HG02973 (cell line): ENCODE results near the gene TIPARP.
"Not testable (repeated sequence)": the region's sequence is repeated elsewhere in the genome, so short reads cannot be mapped to it uniquely, and the experiment has no call there.

Experiments
- ATAC-seq: cut with Tn5 transposase; IDR thresholded peaks from one replicate; pipeline ENCODE4 v1.9.1; 2021; ENCODE audit warnings: moderate library complexity; ENCODE audit not compliant: unreplicated experiment

Gene TIPARP

DNA sequence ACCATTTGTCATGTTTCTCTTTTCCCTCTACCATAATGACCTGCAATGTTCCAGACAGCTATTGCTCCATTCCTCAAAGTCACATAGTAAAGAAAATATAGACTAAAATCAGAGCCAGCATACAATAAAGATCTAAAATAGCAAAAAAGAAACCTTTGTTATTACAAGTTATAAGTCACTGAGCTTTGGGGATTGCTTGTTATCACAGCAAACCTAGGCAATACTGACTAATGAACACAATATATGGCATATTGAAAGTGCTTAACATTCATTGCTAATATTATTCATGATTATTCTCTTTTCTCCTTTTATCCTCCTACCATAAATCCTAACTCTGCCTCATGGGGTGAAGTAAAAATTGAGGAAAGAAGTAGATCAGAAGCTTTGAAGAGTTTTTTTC lies 27.4 kb upstream of the TIPARP start:
- no peak for ATAC-seq

DNA sequence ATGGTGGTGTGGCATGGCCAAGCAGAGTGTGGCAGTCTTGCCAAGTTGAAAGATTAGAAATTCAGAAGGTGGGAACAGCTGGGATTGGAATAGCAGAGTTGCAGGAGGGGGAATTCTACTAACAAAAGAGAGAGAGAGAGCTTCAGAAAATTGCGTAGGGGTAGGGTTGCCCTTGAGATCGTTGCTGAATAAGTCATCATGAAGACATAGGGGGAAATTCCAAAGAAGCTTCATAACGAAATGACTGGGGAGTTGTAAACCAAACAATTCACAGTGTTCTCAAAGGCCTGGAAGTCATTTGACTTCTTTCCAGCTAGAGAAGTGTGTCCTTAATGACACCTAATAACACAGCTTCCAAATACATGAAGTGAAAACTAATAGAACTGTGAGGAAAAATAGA lies 26.3 kb upstream of the TIPARP start:
- ATAC-seq: no peak

DNA sequence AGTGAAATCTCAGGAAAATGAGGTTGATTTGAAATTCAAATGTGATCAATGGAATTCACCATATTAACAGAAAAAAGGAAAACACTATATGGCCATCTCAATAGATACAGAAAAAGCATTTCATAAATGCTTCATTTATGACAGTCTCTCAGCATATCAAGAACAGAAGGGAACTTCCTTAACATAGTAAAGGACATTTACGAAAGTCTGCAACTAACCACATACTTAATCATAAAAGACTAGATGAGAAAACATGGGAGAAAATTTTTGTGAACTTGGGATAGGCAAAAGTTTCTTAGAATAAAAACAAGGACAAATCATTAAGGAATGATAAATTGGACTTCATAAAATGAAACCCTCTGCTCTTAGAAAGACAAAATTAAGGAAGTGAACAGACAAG lies 24.7 kb upstream of the TIPARP start:
- ATAC-seq: no peak

DNA sequence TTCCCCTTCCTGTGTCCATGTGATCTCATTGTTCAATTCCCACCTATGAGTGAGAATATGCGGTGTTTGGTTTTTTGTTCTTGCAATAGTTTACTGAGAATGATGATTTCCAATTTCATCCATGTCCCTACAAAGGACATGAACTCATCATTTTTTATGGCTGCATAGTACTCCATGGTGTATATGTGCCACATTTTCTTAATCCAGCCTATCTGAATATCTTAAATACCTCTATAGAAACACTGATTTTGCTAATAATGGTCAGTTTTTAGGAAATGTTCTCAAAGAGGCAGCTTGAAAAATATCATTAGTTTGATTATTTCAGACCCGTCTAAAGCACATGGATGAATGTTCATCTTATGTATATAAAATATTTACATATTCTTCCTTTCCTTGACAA lies 21.7 kb upstream of the TIPARP start:
- ATAC-seq: not testable (repeated sequence)

DNA sequence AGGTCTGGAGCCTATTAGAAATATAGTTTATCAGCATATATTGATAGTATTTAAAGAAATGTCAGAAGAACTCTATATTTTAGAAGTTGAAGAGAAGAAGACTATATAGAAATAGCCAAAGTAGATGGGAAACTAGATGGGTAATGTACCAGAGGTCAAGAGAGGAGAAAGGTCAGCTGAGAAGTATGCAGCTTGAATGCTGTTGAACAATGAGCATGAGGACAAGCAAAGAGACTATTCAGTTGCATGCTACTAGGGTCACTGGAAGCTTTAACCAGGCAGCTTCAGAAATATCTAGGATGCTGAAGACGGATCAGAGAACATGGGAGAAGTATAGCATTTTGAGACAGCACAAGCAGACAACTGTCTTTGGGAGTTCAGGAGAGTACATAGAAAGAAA lies 19.6 kb upstream of the TIPARP start:
- no peak for ATAC-seq

DNA sequence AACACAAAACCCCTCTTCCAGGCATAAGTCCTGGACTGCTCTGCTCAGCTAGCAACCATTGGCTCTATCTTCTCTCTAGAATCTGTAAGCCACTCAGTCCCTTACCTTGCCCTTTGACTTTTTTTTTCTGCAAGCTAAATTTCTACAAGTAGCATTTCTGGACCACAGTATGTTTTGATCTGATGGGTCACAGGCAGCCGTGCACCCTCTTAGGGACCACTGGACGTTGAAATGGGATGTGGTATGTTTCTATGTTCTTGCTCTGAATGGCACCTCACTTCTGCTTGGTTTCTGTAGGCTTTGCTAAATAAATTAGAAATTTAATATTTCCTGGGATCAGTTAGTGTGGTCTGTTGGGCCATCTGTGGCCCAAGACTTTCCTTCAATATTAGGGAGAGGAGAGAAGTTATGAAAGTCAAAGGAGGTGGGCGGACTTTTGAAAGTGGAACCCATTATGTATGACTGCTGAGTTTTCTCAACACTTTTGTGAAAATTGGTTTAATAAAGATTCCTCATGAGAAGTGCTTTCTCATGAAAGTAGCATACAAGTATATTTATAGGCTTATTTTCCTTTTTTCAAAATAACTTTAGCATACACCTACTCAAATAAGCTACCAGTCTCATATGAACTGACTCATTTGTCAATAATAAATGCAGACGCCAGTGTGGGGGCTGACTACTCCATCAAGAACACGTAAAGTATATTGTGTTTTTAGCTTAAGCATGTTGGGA lies 18.4 kb upstream of the TIPARP start:
- peak; percentile 41 for ATAC-seq

DNA sequence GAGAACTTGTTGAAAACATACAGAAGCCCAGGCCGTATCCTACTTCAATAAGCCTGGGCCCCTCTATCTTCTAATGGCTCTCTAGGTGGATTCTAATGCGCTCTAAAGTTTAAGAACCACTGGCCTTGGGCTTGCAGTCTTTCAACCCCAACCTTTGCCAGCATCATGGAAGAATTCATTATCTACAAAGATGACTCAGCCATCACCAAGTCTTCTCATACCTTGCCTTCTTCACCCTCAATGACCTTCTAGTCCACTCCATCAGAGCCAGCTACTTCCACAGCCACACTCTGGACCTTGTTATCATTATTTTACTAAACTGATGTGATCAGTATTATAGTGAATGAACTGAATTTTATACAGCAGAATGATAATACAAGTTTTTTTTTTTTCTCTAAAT lies 16.9 kb upstream of the TIPARP start:
- no peak for ATAC-seq

DNA sequence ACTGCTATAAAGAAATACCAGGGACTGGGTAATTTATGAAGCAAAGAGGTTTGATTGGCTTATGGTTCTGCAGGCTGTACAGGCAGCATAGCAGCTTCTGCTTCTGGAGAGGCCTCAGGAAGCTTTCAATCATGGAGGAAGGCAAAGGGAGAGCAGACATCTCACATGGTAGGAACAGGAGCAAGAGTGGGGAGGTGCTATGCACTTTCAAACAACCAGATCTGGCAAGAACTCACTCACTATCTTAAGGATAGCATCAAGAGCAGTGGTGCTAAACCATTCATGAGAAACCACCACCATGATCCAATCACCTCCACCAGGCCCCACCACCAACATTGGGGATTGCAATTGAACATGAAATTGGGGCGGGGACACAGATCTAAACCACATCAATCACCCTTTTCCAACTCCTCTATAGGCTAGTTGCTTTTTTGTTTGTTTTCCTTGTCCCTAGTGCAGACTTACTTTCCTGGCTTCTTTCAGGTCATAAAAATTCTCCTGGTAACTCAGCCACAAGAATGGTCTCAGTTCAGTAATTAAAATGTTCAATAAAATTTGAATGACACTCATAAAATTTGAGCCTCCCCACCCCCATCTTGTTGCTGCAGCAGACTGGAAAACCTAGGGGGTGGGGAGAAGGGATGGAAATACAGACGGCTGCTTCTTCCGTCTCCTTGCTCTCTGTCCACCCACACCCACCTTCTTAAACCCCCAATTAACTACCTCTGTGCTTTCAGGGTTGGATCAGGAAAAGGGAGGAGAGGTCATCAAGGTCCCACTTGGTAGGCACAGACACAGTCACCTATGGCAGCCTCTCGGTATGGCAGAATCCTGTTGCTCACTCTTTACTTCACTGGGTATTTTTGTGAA lies 16.3 kb upstream of the TIPARP start:
- no peak for ATAC-seq

DNA sequence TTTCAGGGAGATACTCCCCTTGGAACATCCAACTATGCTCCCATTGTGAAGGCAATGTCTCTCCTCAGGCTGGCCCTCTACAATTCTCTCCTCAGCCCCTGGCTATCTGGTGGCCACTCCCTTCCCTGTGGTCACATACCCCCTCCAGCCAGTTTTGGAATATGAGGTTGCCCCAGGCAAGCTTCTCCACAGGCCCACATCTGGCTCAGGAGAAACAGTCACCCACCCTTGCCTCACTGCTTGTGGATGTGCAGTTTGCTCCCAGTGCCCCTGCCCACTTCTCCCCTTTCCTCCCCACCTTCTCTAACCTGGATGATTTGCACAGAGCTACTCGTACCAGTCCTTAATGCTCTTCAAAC lies 15.7 kb upstream of the TIPARP start:
- ATAC-seq: no peak

DNA sequence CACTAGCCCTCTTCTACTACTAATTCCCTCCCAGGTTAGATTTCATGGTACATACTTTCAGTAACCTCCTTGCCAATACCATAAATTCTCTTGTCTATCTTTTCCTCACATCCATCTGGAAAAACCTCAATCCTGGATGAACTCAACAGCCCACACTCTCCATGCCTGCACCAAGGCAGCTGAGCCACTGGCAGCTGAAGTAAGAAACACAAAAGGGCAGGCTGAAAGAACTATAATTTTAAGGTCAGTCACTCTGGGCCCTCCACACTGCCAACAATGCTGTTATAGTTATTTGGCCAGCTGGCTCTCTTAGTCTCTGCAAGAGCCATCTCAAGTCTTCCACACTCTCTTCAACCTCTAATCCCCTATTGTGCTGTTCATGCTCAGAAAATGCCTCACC lies 15.1 kb upstream of the TIPARP start:
- ATAC-seq: no peak

DNA sequence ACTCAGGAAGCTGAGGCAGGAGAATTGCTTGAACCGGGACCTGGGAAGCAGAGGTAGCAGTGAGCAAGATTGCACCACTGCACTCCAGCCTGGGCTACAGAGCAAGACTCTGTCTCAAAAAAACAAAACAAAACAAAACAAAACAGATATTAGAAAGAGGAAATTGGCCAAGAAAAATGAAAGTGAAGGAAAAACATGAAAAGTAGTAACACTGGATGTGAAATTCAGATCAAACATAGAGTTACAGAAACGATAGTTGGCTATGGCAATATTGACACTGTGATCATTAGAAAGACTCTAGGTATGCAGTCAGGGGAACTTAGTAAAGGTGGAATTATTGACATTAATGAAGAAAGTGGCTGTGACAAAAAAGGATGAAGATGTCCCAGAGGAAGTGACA lies 13.2 kb upstream of the TIPARP start:
- no peak for ATAC-seq

DNA sequence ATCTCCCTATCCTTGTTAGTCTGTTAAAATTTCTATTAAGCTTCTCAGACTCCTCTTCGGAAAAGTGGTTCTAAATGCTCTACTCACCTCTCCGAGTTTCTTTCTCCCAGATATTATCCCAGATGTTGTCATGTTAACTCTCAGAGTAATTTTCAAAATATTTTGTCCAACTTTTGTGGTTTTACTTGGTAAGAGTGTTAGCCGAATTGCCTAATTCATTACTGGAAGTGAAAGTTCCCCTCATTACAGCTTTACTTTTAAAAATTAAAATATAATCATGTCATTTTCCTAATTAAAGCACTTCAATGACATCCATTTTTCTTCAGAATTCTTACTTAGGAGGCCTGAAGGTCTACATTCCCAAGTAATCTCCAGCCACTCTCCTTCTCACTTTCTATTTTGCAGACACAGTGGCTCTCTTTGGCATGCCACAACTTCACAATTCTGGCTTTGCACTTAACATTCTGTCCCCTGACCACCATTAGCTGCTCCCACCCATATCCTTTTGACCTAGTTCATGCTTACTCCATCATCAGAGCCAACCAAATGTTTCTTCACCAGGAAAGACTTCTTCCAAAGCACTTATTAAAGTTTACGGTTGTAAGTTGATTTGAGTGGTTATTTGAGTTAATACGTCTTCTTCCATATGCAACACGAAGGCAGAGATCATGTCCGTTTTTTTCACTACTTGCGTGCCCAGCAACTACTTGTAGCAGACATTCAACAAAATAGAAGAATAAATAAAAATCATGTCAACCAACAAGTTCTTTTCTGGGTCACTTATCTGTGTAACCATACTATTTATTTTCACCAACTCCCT lies 10.2 kb upstream of the TIPARP start:
- ATAC-seq: peak; percentile 17

DNA sequence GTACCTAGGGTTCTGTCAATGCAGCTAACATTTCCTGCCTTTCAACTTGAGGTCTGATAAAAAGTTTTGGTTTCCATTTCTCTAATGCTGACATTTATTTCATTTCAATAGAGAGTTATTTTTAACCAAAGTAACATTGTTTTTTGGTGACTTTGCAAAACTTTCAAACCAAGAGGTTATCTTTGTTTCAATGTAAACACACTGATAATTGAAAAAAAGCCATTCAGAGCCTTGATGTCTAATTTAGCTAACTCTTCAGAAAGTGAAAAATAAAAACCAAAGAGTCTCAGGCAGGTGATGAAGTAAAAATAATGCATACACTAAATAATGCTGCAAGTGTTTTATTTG lies 9.6 kb upstream of the TIPARP start:
- ATAC-seq: peak; percentile 60

DNA sequence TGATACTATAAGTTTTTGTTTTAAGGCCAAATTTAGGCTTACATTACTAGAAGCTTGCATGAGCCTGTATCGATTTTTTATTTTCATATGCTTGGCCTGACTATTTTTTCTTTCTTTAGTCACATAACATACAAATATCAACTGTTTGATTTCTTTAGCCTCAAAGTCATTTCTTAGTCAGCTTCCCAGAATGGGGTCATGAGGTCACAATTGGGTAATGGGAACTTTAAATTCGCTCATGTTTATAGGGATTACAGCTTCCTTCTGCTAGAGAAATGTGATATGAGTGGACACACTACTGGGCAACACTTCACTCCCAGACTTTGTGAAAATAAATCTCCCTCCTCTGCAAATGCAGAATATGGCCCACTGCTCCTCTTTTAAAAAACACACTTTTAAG lies 9.1 kb upstream of the TIPARP start:
- ATAC-seq: peak; percentile 9

DNA sequence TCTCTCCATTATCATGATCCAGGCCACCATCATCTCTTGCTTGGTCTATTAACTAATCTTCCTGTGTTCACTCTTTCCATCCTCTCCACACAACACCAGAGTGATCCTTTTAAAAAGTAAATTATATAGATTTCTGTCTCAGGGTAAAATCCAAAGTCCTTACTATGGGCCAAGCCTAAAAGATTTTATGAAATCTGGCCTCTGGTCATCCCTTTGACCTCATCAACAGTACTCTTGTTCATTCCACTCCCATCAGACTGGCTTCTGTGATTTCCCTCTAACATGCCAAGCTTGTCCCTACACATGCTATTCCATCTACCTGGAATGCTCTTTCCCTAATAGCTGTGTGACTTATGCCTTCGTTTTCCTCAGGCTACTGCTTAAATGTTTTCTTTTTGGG lies 8.3 kb upstream of the TIPARP start:
- no peak for ATAC-seq

DNA sequence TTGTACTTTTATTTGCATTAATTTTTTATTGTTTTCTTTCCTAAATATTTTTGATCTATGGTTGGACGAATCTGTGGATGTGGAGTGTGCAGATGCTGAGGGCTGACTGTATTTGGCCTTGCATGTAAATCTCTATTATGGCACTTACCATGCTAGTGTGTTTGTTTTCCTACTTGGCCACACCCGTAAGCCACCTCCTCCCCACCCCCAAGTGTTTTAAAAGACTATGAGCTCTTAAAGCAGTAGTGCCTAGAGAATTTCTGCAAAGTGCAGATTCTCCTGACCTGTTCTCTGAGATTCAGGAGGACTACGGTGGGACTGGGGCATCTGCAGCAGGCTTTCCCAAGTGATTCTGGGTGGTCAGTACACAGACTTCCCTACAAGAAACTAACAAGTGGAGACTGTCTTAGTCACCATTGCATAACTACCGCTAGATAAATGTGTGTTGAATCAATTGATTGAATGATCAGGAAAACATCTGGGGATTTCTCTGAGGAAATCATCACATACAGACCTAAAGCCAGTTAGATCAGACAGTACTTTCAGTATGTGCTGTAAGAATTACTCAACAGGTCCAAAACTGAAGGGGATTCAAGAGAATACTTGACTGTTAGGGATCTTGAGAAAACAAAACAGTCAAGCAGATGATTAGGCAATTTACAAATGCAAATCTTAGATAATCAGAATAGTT lies 6.2 kb upstream of the TIPARP start:
- no peak for ATAC-seq

DNA sequence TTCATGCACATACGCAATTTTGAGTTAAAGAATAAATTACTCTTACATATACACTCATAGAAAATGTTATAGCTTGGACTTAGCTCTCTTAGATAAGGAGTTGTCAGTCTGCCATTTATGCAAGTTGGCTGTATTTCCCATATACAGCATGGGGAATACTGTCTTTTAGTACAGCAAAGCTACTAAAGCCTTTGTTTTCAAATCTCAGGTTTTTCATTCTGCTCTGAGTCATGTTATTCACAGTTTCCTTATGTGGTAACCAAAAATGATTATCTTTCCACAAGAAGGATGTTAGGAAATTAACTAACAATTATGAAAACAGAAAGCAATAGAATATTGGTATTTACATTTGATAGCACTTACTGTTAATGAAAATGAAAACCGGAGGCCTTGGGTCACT lies 4.3 kb upstream of the TIPARP start:
- no peak for ATAC-seq

DNA sequence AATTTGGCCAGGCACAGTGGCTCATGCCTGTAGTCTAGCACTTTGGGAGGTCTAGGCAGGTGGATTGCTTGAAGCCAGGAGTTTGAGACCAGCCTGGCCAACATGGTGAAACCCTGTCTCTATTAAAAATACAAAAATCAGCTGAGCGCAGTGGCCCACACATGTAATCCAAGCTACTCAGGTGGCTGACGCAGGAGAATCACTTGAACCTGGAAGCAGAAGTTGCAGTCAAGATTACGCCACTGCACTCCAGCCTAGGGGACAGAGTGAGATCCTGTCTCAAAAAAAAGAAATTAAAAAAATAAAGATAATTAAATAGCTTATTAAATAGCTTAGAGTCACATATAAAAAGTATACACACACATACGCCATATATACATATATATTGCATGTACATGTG lies 3.7 kb upstream of the TIPARP start:
- ATAC-seq: no peak

DNA sequence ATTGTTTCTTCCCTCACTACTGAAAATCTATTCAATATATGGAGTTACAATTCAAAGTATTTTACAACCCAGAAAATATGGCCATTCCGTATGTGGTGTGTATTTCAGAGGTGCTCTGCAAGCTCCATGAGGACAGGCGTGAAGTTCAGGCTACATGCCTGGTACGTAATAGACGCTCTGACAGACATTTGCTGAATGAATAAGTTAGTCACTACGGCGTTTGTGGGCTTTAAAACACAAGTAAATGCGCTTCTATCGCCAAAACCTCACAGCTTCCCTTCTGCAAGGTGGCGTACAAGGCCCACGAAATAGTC lies 701 bp upstream of the TIPARP start:
- no peak for ATAC-seq

DNA sequence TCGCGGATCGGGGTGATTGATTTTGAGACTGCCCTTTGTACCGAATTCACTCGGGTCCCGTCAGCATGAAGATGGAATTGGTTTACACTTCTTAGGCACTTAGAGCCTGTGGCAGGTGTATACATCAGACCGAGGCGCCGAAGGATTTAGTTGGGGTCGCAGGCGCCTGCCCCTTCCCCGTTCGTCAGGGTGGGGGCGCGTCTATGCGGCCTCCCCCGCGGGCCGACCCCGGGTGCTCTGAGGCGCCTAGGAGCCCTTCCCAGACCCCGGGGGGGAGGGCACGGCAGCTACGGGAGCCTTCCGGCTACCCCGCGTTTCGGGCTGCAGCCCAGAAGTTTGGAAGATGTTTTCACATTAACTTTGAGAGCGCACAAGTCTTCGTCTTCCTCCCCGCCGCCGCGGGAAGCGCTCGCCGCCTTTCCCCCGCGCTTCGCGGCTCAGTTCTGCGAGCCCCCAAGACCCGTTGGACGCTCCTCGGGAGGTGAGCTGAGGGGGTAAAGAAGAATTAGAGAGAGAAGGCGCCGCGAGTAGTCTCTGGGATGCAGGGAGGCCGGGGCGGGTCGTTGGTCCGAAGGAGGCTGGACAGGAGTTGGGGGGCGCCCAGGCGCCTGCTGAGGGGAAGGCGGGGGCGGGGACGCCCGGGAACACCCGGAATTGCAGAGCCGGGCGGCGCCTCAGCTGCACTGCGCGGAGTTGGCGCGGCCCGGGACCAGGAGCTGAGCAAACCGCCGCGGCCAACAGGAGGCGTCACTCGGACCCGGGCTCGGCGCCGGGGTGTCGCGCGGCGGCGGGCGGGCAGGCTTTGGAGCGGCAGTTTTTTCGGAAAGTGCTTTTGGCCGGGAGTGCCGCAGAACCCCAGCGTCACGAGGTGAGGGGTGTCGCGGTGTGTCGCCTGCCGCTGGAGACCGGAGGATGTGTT lies 780 bp downstream of the TIPARP start:
- ATAC-seq: no peak
